T-helper 1 cell treated with Interleukin-12 subunit alpha and Interleukin-12 subunit beta and Interleukin-4 antibody, amounts not matched to agents 30 μg/mL and 1 μg/mL, for 36 hours (primary cell): ENCODE results near the gene GPBAR1.
"Not testable (repeated sequence)": the region's sequence is repeated elsewhere in the genome, so short reads cannot be mapped to it uniquely, and the experiment has no call there.

Source experiments
- H3K27ac Mint-ChIP-seq: one replicate; pipeline ENCODE4 v1.8.0; 2021; ENCODE audit warnings: mild to moderate bottlenecking, mixed read lengths
- H3K27me3 Mint-ChIP-seq: one replicate; pipeline ENCODE4 v1.8.0; 2021; ENCODE audit warnings: low read depth, mixed read lengths
- H3K36me3 Mint-ChIP-seq: one replicate; pipeline ENCODE4 v1.8.0; 2021; ENCODE audit warnings: low read depth, mixed read lengths
- H3K4me1 Mint-ChIP-seq: one replicate; pipeline ENCODE4 v1.8.0; 2021; ENCODE audit warnings: low read depth, mixed read lengths
- H3K4me3 Mint-ChIP-seq: one replicate; pipeline ENCODE4 v1.8.0; 2021; ENCODE audit warnings: mild to moderate bottlenecking, moderate library complexity, mixed read lengths
- H3K9me3 Mint-ChIP-seq: one replicate; pipeline ENCODE4 v1.8.0; 2021; ENCODE audit warnings: mixed read lengths

The GPBAR1 gene

GRCh38 chr2:218269900-218270720 lies 9.3 kb downstream of the GPBAR1 start, which contains the start of the genes AAMP and PNKD:
AAMP (minus strand) TSS chr2:218270137; CDS start chr2:218270086, 51 bp downstream.
PNKD (plus strand) TSS chr2:218270519; CDS start chr2:218270536, 17 bp downstream.
- Mint-ChIP-seq H3K27ac (peak within 1 kb of the TSS; percentile 92), H3K9me3 (no peaks in the 10 kb centered on the region), H3K27me3 (no peaks in the 10 kb centered on the region), H3K4me1 (peaks cover 34% of the 10 kb centered on the region), H3K36me3 (peaks cover 32% of the 10 kb centered on the region), H3K4me3 (peak within 1 kb of the TSS; percentile 93)

GRCh38 chr2:218270721-218271486 lies 10.1 kb downstream of the GPBAR1 start:
- no peaks in the 10 kb centered on the region for H3K27me3 Mint-ChIP-seq
- peaks cover 35% of the 10 kb centered on the region for H3K36me3 Mint-ChIP-seq
- peaks cover 34% of the 10 kb centered on the region for H3K4me1 Mint-ChIP-seq
- H3K4me3 Mint-ChIP-seq, result peak overlapping the region; percentile 93
- peak overlapping the region; percentile 21 for H3K27ac Mint-ChIP-seq
- H3K9me3 Mint-ChIP-seq, result no peaks in the 10 kb centered on the region

GRCh38 chr2:218271487-218271797 lies 10.6 kb downstream of the GPBAR1 start:
- H3K27ac Mint-ChIP-seq, result no peak overlapping the region
- peak overlapping the region; percentile 93 for H3K4me3 Mint-ChIP-seq
- H3K27me3 Mint-ChIP-seq, result no peaks in the 10 kb centered on the region
- peaks cover 33% of the 10 kb centered on the region for H3K4me1 Mint-ChIP-seq
- peaks cover 37% of the 10 kb centered on the region for H3K36me3 Mint-ChIP-seq
- no peaks in the 10 kb centered on the region for H3K9me3 Mint-ChIP-seq

GRCh38 chr2:218271865-218272530 lies 11.2 kb downstream of the GPBAR1 start:
- H3K4me3 Mint-ChIP-seq, result peak overlapping the region; percentile 93
- peaks cover 42% of the 10 kb centered on the region for H3K36me3 Mint-ChIP-seq

GRCh38 chr2:218272531-218273212 lies 11.9 kb downstream of the GPBAR1 start:
- Mint-ChIP-seq H3K4me1 (peaks cover 30% of the 10 kb centered on the region), H3K9me3 (no peaks in the 10 kb centered on the region), H3K4me3 (peak overlapping the region; percentile 28), H3K27me3 (no peaks in the 10 kb centered on the region), H3K36me3 (peaks cover 42% of the 10 kb centered on the region), H3K27ac (no peak overlapping the region)

More at GRCh38 chr2:218271865-218272530, 11.2 kb downstream of the GPBAR1 start:
- no peaks in the 10 kb centered on the region for H3K27me3 Mint-ChIP-seq
- peak overlapping the region; percentile 8 for H3K27ac Mint-ChIP-seq
- no peaks in the 10 kb centered on the region for H3K9me3 Mint-ChIP-seq
- peaks cover 33% of the 10 kb centered on the region for H3K4me1 Mint-ChIP-seq

- Mint-ChIP-seq H3K36me3 (peaks cover 42% of the 10 kb centered on the region), H3K4me1 (peaks cover 30% of the 10 kb centered on the region), H3K27ac (peak overlapping the region; percentile 36)
- H3K9me3 Mint-ChIP-seq, H3K27me3 Mint-ChIP-seq, H3K4me3 Mint-ChIP-seq: not testable (repeated sequence)
Measured at GRCh38 chr2:218273214-218273907, 12.5 kb downstream of the GPBAR1 start.

GRCh38 chr2:218273908-218274249 lies 13.1 kb downstream of the GPBAR1 start:
- no peaks in the 10 kb centered on the region for H3K9me3 Mint-ChIP-seq

GRCh38 chr2:218274586-218274985 lies 13.8 kb downstream of the GPBAR1 start:
- no peak overlapping the region for H3K4me3 Mint-ChIP-seq
- H3K9me3 Mint-ChIP-seq, result no peaks in the 10 kb centered on the region
- peaks cover 42% of the 10 kb centered on the region for H3K36me3 Mint-ChIP-seq
- no peaks in the 10 kb centered on the region for H3K27me3 Mint-ChIP-seq
- peaks cover 25% of the 10 kb centered on the region for H3K4me1 Mint-ChIP-seq
- no peak overlapping the region for H3K27ac Mint-ChIP-seq

More at GRCh38 chr2:218273908-218274249, 13.1 kb downstream of the GPBAR1 start:
- Mint-ChIP-seq H3K4me1 (peaks cover 30% of the 10 kb centered on the region), H3K27ac (no peak overlapping the region), H3K27me3 (no peaks in the 10 kb centered on the region), H3K36me3 (peaks cover 42% of the 10 kb centered on the region), H3K4me3 (no peak overlapping the region)

- Mint-ChIP-seq H3K4me1 (peaks cover 27% of the 10 kb centered on the region), H3K36me3 (peaks cover 46% of the 10 kb centered on the region), H3K4me3 (no peak overlapping the region), H3K27ac (no peak overlapping the region), H3K27me3 (no peaks in the 10 kb centered on the region), H3K9me3 (no peaks in the 10 kb centered on the region)
Measured at GRCh38 chr2:218275371-218276072, 14.7 kb downstream of the GPBAR1 start.

- peaks cover 49% of the 10 kb centered on the region for H3K36me3 Mint-ChIP-seq
- peaks cover 14% of the 10 kb centered on the region for H3K4me1 Mint-ChIP-seq
- no peaks in the 10 kb centered on the region for H3K9me3 Mint-ChIP-seq
- H3K27ac Mint-ChIP-seq, result peak overlapping the region; percentile 55
- H3K4me3 Mint-ChIP-seq, result no peak overlapping the region
- H3K27me3 Mint-ChIP-seq, result no peaks in the 10 kb centered on the region
Measured at GRCh38 chr2:218276986-218277755, 16.4 kb downstream of the GPBAR1 start.

- Mint-ChIP-seq H3K4me1 (peaks cover 8% of the 10 kb centered on the region), H3K4me3 (no peak overlapping the region), H3K27ac (no peak overlapping the region), H3K36me3 (peaks cover 45% of the 10 kb centered on the region), H3K9me3 (no peaks in the 10 kb centered on the region), H3K27me3 (no peaks in the 10 kb centered on the region)
Measured at GRCh38 chr2:218277921-218278320, 17.1 kb downstream of the GPBAR1 start.

- Mint-ChIP-seq H3K9me3 (no peaks in the 10 kb centered on the region), H3K36me3 (peaks cover 43% of the 10 kb centered on the region), H3K4me3 (no peak overlapping the region), H3K27me3 (no peaks in the 10 kb centered on the region), H3K27ac (no peak overlapping the region), H3K4me1 (peaks cover 8% of the 10 kb centered on the region)
Measured at GRCh38 chr2:218278531-218279360, 17.9 kb downstream of the GPBAR1 start.
